Stimulated activated naive B cell treated with anti-CD40 and anti-IgM and Interleukin-4, amounts not matched to agents 10 μg/mL and 1 μg/mL and 100 μg/mL, for 72 hours (primary cell): ENCODE data around the gene COL23A1.

Experiments
- ATAC-seq, 2 donors: fragments of 150-1000 bp; cut with Tn5 transposase; replicated peaks; 2 replicates each; pipeline ENCODE4 v1.10.0; 2021; ENCODE audit warnings: moderate library complexity in 1 of 2
- DNase-seq: peaks from one replicate; pipeline ENCODE4 v3.0.0; 2021
- H3K27ac Mint-ChIP-seq: one replicate; pipeline ENCODE4 v1.8.0; 2022; ENCODE audit warnings: mild to moderate bottlenecking, mixed read lengths
- H3K27me3 Mint-ChIP-seq, 2 donors: one replicate each; pipeline ENCODE4 v1.8.0; 2022; ENCODE audit warnings: mixed read lengths in 2 of 2
- H3K36me3 Mint-ChIP-seq, 2 donors: one replicate each; pipeline ENCODE4 v1.8.0; 2022; ENCODE audit warnings: mixed read lengths in 2 of 2, mild to moderate bottlenecking in 1 of 2
- H3K4me1 Mint-ChIP-seq, 2 donors: one replicate each; pipeline ENCODE4 v1.8.0; 2022; ENCODE audit warnings: mixed read lengths in 2 of 2, mild to moderate bottlenecking in 1 of 2
- H3K4me3 Mint-ChIP-seq, 2 donors: one replicate each; pipeline ENCODE4 v1.8.0; 2022; ENCODE audit warnings: mild to moderate bottlenecking in 2 of 2, mixed read lengths in 2 of 2, moderate library complexity in 1 of 2
- H3K9me3 Mint-ChIP-seq, 2 donors: one replicate each; pipeline ENCODE4 v1.8.0; 2022; ENCODE audit warnings: mixed read lengths in 2 of 2, mild to moderate bottlenecking in 1 of 2

The COL23A1 gene

GRCh38 chr5:178421699-178422399, 168.3 kb downstream of the COL23A1 start:
- no peaks in the 10 kb centered on the region for H3K36me3 Mint-ChIP-seq
- ATAC-seq (no peak), DNase-seq (no peak)
- H3K9me3 Mint-ChIP-seq, result no peaks in the 10 kb centered on the region
- no peak overlapping the region for H3K27ac Mint-ChIP-seq
- H3K4me3 Mint-ChIP-seq, result no peak overlapping the region
- peaks cover 3 to 6% of the 10 kb centered on the region in 2 donors for H3K4me1 Mint-ChIP-seq
- H3K27me3 Mint-ChIP-seq, result peaks cover 8 to 13% of the 10 kb centered on the region in 2 donors

- ATAC-seq, result no peak
- Mint-ChIP-seq H3K4me3 (no peak overlapping the region), H3K27me3 (peaks cover 11 to 15% of the 10 kb centered on the region in 2 donors)
Observed at GRCh38 chr5:178421128-178421527, 169.1 kb downstream of the COL23A1 start.

GRCh38 chr5:178420354-178420781, 169.8 kb downstream of the COL23A1 start:
- H3K9me3 Mint-ChIP-seq, result no peaks in the 10 kb centered on the region
- H3K27me3 Mint-ChIP-seq, result peaks cover 17 to 20% of the 10 kb centered on the region in 2 donors
- peaks cover 3 to 6% of the 10 kb centered on the region in 2 donors for H3K4me1 Mint-ChIP-seq
- no peak for ATAC-seq
- no peak overlapping the region for H3K27ac Mint-ChIP-seq
- no peak for DNase-seq
- H3K36me3 Mint-ChIP-seq, result no peaks in the 10 kb centered on the region
- no peak overlapping the region for H3K4me3 Mint-ChIP-seq

More at GRCh38 chr5:178421128-178421527, 169.1 kb downstream of the COL23A1 start:
- H3K27ac Mint-ChIP-seq, result no peak overlapping the region
- no peaks in the 10 kb centered on the region for H3K9me3 Mint-ChIP-seq
- H3K36me3 Mint-ChIP-seq, result no peaks in the 10 kb centered on the region
- DNase-seq, result no peak
- H3K4me1 Mint-ChIP-seq, result peaks cover 3 to 6% of the 10 kb centered on the region in 2 donors

GRCh38 chr5:178419651-178420050, 170.5 kb downstream of the COL23A1 start:
- no peak for ATAC-seq
- Mint-ChIP-seq H3K27ac (no peak overlapping the region), H3K36me3 (no peaks in the 10 kb centered on the region), H3K4me1 (peaks cover 3 to 6% of the 10 kb centered on the region in 2 donors), H3K27me3 (peaks cover 18 to 21% of the 10 kb centered on the region in 2 donors), H3K4me3 (no peak overlapping the region), H3K9me3 (no peaks in the 10 kb centered on the region)
- no peak for DNase-seq

- peaks cover 18 to 21% of the 10 kb centered on the region in 2 donors for H3K27me3 Mint-ChIP-seq
- DNase-seq (no peak), ATAC-seq (no peak)
- H3K4me1 Mint-ChIP-seq, result peaks cover 3 to 6% of the 10 kb centered on the region in 2 donors
- no peaks in the 10 kb centered on the region for H3K9me3 Mint-ChIP-seq
- H3K4me3 Mint-ChIP-seq, result no peak overlapping the region
- no peaks in the 10 kb centered on the region for H3K36me3 Mint-ChIP-seq
- H3K27ac Mint-ChIP-seq, result no peak overlapping the region
Observed at GRCh38 chr5:178419196-178419595, 171.0 kb downstream of the COL23A1 start.

GRCh38 chr5:178418471-178419010, 171.7 kb downstream of the COL23A1 start:
- DNase-seq, result no peak
- Mint-ChIP-seq H3K9me3 (no peaks in the 10 kb centered on the region), H3K36me3 (no peaks in the 10 kb centered on the region), H3K4me1 (peaks cover 3 to 6% of the 10 kb centered on the region in 2 donors), H3K4me3 (no peak overlapping the region), H3K27ac (no peak overlapping the region), H3K27me3 (peaks cover 18 to 22% of the 10 kb centered on the region in 2 donors)
- no peak for ATAC-seq

- H3K36me3 Mint-ChIP-seq, result no peaks in the 10 kb centered on the region
- no peaks in the 10 kb centered on the region for H3K9me3 Mint-ChIP-seq
- DNase-seq, result no peak
- no peak overlapping the region for H3K27ac Mint-ChIP-seq
- ATAC-seq, result no peak
- H3K27me3 Mint-ChIP-seq, result peaks cover 18 to 25% of the 10 kb centered on the region in 2 donors
- H3K4me1 Mint-ChIP-seq, result peaks cover 3 to 6% of the 10 kb centered on the region in 2 donors
- H3K4me3 Mint-ChIP-seq, result no peak overlapping the region
Observed at GRCh38 chr5:178418031-178418430, 172.2 kb downstream of the COL23A1 start.

GRCh38 chr5:178417391-178417811, 172.8 kb downstream of the COL23A1 start:
- Mint-ChIP-seq H3K27me3 (peaks cover 18 to 25% of the 10 kb centered on the region in 2 donors), H3K4me3 (no peak overlapping the region), H3K9me3 (no peaks in the 10 kb centered on the region), H3K4me1 (peaks cover 3 to 6% of the 10 kb centered on the region in 2 donors), H3K36me3 (no peaks in the 10 kb centered on the region), H3K27ac (no peak overlapping the region)
- no peak for DNase-seq
- ATAC-seq, result no peak

- no peaks in the 10 kb centered on the region for H3K36me3 Mint-ChIP-seq
- peaks cover 18 to 26% of the 10 kb centered on the region in 2 donors for H3K27me3 Mint-ChIP-seq
- H3K4me1 Mint-ChIP-seq, result peaks cover 3 to 6% of the 10 kb centered on the region in 2 donors
- DNase-seq, result no peak
- H3K4me3 Mint-ChIP-seq, result no peak overlapping the region
- no peaks in the 10 kb centered on the region for H3K9me3 Mint-ChIP-seq
- ATAC-seq, result no peak
- no peak overlapping the region for H3K27ac Mint-ChIP-seq
Observed at GRCh38 chr5:178416919-178417318, 173.3 kb downstream of the COL23A1 start.

- DNase-seq (no peak), ATAC-seq (no peak)
- Mint-ChIP-seq H3K27me3 (peaks cover 19 to 30% of the 10 kb centered on the region in 2 donors), H3K9me3 (no peaks in the 10 kb centered on the region), H3K36me3 (no peaks in the 10 kb centered on the region), H3K4me3 (no peak overlapping the region), H3K4me1 (peaks cover 3 to 6% of the 10 kb centered on the region in 2 donors), H3K27ac (no peak overlapping the region)
Observed at GRCh38 chr5:178416206-178416882, 173.8 kb downstream of the COL23A1 start.

GRCh38 chr5:178415353-178415752, 174.8 kb downstream of the COL23A1 start:
- H3K4me1 Mint-ChIP-seq, result peaks cover 3 to 6% of the 10 kb centered on the region in 2 donors
- peaks cover 26 to 34% of the 10 kb centered on the region in 2 donors for H3K27me3 Mint-ChIP-seq
- H3K27ac Mint-ChIP-seq, result no peak overlapping the region
- H3K9me3 Mint-ChIP-seq, result no peaks in the 10 kb centered on the region
- no peak for ATAC-seq
- H3K36me3 Mint-ChIP-seq, result no peaks in the 10 kb centered on the region
- no peak overlapping the region for H3K4me3 Mint-ChIP-seq
- DNase-seq, result no peak

GRCh38 chr5:178413988-178414387, 176.2 kb downstream of the COL23A1 start:
- H3K27ac Mint-ChIP-seq, result no peak overlapping the region
- H3K4me1 Mint-ChIP-seq, result peaks cover 3 to 6% of the 10 kb centered on the region in 2 donors
- H3K4me3 Mint-ChIP-seq, result no peak overlapping the region
- DNase-seq, result no peak
- no peaks in the 10 kb centered on the region for H3K9me3 Mint-ChIP-seq
- peaks cover 26 to 30% of the 10 kb centered on the region in 2 donors for H3K27me3 Mint-ChIP-seq
- H3K36me3 Mint-ChIP-seq, result no peaks in the 10 kb centered on the region
- ATAC-seq, result no peak

GRCh38 chr5:178411083-178411482, 179.1 kb downstream of the COL23A1 start:
- Mint-ChIP-seq H3K9me3 (peaks cover 8 to 10% of the 10 kb centered on the region in 2 donors), H3K4me3 (no peak overlapping the region), H3K4me1 (no peaks in the 10 kb centered on the region), H3K27ac (no peak overlapping the region), H3K27me3 (peaks cover 24% of the 10 kb centered on the region in 2 donors), H3K36me3 (peaks cover 5% of the 10 kb centered on the region in 2 donors)
- no peak for ATAC-seq
- DNase-seq, result no peak

- Mint-ChIP-seq H3K4me1 (no peaks in the 10 kb centered on the region), H3K4me3 (no peak overlapping the region), H3K27me3 (peaks cover 21 to 39% of the 10 kb centered on the region in 2 donors), H3K27ac (no peak overlapping the region), H3K36me3 (peaks cover 5% of the 10 kb centered on the region in 2 donors), H3K9me3 (peaks cover 12 to 14% of the 10 kb centered on the region in 2 donors)
- DNase-seq, result no peak
- no peak for ATAC-seq
Observed at GRCh38 chr5:178407646-178408045, 182.5 kb downstream of the COL23A1 start.
